ENCODE measurements around the gene ZNF20. TPM values are rescaled to one million over a fixed set of nuclear protein-coding genes. Genes with fewer than 3 reads are reported as not detected.

The ZNF20 gene
- total RNA-seq, 3 donors from 2014 or later = 4.4 to 7.0 (median 6.0) TPM

DNA sequence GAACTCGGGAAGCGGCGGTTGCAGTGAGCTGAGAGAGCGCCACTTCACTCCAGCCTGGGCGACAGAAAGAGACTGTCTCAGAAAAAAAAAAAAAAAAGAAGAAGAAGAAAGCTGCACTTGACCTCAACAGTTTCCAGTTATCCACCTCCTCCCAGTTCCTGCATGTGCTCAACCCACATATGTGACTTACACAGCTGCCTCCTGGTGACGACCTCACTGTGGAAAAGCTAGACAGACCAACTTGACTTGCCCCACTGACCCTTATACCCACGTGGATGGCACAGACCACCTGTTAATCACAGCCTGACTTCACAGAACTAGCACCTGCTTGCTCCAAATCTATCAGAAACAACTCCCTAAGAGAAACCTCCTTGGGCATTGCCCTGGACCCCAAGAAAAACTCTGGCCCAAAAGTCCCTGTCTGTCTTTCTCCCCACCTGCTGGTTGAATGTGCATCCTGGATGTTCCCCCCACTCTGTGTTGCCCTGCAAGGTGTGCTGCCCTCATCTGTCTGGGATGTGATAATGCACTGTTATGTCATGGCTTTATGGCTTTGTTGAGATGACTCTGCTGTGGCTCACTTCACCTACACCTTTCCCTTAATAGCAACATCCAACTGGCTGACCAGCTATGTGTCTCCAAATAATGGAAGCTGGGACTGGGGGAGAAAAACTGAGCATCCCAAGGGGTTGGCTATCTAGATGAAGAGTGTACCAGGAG lies 2.8 kb downstream of the ZNF20 start:
- ATAC-seq (no peak), DNase-seq (no peak)
- H3K4me1 ChIP-seq (ENCODE audit: low read depth) = peaks cover 17% of the 10 kb centered on the region
- intact Hi-C loops (cut with DNase I, micrococcal nuclease) = no loop called here
- H3K4me3 ChIP-seq = no peak overlapping the region
- H3K36me3 ChIP-seq (ENCODE audit: low read depth) = peaks cover 32% of the 10 kb centered on the region
- TF ChIP-seq, protein P1, sequence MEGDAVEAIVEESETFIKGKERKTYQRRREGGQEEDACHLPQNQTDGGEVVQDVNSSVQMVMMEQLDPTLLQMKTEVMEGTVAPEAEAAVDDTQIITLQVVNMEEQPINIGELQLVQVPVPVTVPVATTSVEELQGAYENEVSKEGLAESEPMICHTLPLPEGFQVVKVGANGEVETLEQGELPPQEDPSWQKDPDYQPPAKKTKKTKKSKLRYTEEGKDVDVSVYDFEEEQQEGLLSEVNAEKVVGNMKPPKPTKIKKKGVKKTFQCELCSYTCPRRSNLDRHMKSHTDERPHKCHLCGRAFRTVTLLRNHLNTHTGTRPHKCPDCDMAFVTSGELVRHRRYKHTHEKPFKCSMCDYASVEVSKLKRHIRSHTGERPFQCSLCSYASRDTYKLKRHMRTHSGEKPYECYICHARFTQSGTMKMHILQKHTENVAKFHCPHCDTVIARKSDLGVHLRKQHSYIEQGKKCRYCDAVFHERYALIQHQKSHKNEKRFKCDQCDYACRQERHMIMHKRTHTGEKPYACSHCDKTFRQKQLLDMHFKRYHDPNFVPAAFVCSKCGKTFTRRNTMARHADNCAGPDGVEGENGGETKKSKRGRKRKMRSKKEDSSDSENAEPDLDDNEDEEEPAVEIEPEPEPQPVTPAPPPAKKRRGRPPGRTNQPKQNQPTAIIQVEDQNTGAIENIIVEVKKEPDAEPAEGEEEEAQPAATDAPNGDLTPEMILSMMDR (IDR thresholded peaks at IDR 0.05) = no peak
- peaks cover 36% of the 10 kb centered on the region for H3K9me3 ChIP-seq

DNA sequence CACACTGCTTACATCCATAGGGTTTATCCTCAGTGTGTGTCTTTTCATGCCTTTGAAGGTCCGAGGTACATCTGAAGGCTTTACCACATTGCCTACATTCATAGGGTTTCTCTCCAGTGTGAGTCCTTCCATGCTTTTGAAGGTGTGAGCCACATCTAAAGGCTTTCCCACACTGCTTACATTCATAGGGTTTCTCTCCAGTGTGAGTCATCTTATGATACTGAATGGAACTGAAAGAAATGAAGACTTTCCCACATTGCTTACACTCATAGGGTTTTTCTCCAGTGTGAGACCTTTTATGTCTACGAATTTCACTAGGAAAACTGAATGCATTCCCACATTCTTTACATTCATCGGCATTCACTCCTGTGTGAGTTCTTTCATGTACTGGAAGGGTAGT lies 7.1 kb downstream of the ZNF20 start:
- Histone ChIP-seq H3K4me1 (ENCODE audit: low read depth) (no peaks in the 10 kb centered on the region), H3K4me3 (no peak overlapping the region), H3K36me3 (ENCODE audit: low read depth) (peaks cover 33% of the 10 kb centered on the region), H3K9me3 (peaks cover 66% of the 10 kb centered on the region)
- TF ChIP-seq, protein P1 (IDR thresholded peaks at IDR 0.05) = no peak
- intact Hi-C loops (cut with DNase I, micrococcal nuclease) = no loop called here
- no peak for ATAC-seq
- DNase-seq = no peak

DNA sequence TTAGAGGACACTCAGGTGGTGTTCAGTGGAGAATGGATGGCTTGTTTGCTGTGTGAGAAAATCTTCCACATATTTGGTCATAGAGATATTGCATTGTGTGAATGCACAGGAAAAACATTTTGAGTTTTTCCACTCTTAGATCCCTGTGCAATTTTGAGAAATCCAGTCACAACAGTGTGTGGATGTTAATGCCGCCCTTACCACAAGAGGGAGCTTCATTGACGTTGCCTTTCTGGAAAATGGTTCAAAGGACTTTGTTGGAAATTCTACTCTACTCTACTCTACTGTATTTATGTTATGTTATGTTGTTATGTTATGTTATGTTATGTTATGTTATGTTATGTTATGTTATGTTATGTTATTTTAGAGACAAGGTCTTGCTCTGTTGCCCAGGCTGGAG lies 13.4 kb downstream of the ZNF20 start:
- Histone ChIP-seq H3K4me3 (no peak overlapping the region), H3K4me1 (ENCODE audit: low read depth) (no peaks in the 10 kb centered on the region), H3K36me3 (ENCODE audit: low read depth) (no peaks in the 10 kb centered on the region), H3K9me3 (peaks cover 23% of the 10 kb centered on the region)
- intact Hi-C loops (cut with DNase I, micrococcal nuclease) = no loop called here
- DNase-seq (peak in 1 of 3 donors; percentile 46), ATAC-seq (peak; percentile 58)
- TF ChIP-seq, protein P1 (IDR thresholded peaks at IDR 0.05) = no peak

DNA sequence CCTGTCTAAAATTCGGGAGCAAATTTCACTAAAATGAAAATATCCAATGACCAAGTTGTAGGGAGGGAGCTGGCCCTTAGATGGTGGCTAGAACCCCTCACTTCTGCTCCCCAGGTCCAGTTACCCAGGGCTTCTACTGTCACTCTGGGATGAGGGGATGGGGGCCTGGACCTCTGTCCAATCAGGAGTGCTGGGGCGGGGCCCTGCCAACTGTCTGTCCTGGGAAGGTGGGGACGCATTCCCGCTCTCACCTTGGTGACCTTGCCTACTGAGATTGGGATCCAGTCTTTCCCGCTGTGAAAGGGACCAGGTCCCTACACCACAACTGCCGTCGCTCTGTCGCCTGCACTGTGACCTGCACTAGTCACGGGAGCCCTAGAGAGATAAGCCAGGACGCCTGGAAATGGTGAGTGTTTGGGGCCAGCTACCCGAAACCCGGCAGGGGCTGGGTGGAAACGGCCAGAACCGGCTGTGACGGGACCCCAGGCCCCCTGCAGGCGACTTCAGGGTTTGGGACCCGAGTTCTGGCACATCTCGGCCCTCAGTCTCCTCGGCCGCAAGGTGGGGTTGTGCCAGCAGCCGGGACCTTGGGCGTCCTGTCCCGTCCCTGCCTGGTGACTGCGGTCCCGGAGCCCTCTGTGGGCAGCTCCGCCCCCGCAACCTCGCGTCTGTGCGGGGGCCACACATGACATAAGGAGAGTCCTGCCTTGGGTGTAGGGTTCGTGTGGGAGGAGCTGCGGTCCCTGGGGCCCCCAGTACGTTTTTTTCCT lies 22.8 kb downstream of the ZNF20 start:
- Histone ChIP-seq H3K36me3 (ENCODE audit: low read depth) (no peaks in the 10 kb centered on the region), H3K9me3 (peaks cover 17% of the 10 kb centered on the region), H3K4me1 (ENCODE audit: low read depth) (no peaks in the 10 kb centered on the region), H3K4me3 (no peak overlapping the region)
- intact Hi-C loops (cut with DNase I, micrococcal nuclease) = no loop called here
- TF ChIP-seq, protein P1 (IDR thresholded peaks at IDR 0.05) = no peak
- no peak for ATAC-seq
- DNase-seq = no peak

DNA sequence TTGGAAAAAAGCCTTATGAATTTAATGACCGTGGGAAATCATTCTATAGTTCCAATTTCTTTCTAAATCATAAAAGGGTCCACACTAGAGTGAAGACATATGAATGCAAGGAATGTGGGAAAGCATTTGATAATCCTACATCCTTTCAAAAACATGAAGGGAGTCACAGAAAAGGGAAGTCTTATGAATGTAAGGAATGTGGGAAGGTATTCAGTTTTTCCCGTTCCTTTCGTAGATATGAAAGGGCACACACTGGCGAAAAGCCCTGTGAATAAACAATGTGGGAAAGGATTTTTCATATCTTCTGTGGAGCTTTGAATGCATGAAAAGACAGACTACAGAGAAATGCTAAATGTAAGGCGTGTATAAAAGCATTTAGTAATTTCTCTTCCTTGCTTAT lies 27.0 kb downstream of the ZNF20 start:
- H3K4me3 ChIP-seq = no peak overlapping the region
- ATAC-seq (no peak), DNase-seq (no peak)
- intact Hi-C loops (cut with DNase I, micrococcal nuclease) = no loop called here
- H3K9me3 ChIP-seq = peaks cover 46% of the 10 kb centered on the region
- H3K4me1 ChIP-seq (ENCODE audit: low read depth) = no peaks in the 10 kb centered on the region
- TF ChIP-seq, protein P1 (IDR thresholded peaks at IDR 0.05) = no peak
- H3K36me3 ChIP-seq (ENCODE audit: low read depth) = no peaks in the 10 kb centered on the region
